WERI-Rb-1 (cell line): Measurements from ENCODE around the gene RAB1B.

Experiments used
- DNase-seq: peaks from one replicate; pipeline ENCODE4 v3.0.0-alpha.2; 2020
- H3K27ac ChIP-seq: fragments of 250-450 bp; sonication (Bioruptor Pico); 2 replicates; pipeline ENCODE4 v1.5.1; 2020; ENCODE audit warnings: mild to moderate bottlenecking, moderate library complexity
- H3K27me3 ChIP-seq: fragments of 250-450 bp; sonication (Bioruptor Pico); 2 replicates; pipeline ENCODE4 v1.5.1; 2021; ENCODE audit warnings: mild to moderate bottlenecking, low read depth, moderate library complexity; ENCODE audit not compliant: insufficient read depth, severe bottlenecking
- H3K36me3 ChIP-seq: fragments of 250-450 bp; sonication (Bioruptor Pico); 2 replicates; pipeline ENCODE4 v1.5.1; 2020; ENCODE audit warnings: mild to moderate bottlenecking, moderate library complexity
- H3K4me3 ChIP-seq: 2 replicates; pipeline ENCODE4 v1.5.1; 2011; ENCODE audit warnings: low read depth, mild to moderate bottlenecking, control low read depth, low read length
- H3K9me3 ChIP-seq: fragments of 250-450 bp; sonication (Bioruptor Pico); 2 replicates; pipeline ENCODE4 v1.5.1; 2021; ENCODE audit warnings: mild to moderate bottlenecking, moderate library complexity; ENCODE audit not compliant: severe bottlenecking
- TF ChIP-seq, protein P1 (sequence below): IDR thresholded peaks from 2 replicates; pipeline ENCODE4 v1.5.1; 2011; ENCODE audit warnings: low read depth, mild to moderate bottlenecking, control low read depth, inconsistent platforms, low read length

RAB1B gene

GRCh38 chr11:66221726-66222236 lies 46.7 kb upstream of the RAB1B start:
- DNase-seq = peak; percentile 74
- TF ChIP-seq, protein P1, sequence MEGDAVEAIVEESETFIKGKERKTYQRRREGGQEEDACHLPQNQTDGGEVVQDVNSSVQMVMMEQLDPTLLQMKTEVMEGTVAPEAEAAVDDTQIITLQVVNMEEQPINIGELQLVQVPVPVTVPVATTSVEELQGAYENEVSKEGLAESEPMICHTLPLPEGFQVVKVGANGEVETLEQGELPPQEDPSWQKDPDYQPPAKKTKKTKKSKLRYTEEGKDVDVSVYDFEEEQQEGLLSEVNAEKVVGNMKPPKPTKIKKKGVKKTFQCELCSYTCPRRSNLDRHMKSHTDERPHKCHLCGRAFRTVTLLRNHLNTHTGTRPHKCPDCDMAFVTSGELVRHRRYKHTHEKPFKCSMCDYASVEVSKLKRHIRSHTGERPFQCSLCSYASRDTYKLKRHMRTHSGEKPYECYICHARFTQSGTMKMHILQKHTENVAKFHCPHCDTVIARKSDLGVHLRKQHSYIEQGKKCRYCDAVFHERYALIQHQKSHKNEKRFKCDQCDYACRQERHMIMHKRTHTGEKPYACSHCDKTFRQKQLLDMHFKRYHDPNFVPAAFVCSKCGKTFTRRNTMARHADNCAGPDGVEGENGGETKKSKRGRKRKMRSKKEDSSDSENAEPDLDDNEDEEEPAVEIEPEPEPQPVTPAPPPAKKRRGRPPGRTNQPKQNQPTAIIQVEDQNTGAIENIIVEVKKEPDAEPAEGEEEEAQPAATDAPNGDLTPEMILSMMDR = 0 out of 2 replicates have a peak, but pooled peaks have one; percentile 7
- H3K27ac ChIP-seq = peak overlapping the region; percentile 73
- H3K27me3 ChIP-seq = no peaks in the 10 kb centered on the region
- H3K9me3 ChIP-seq = no peaks in the 10 kb centered on the region
- peaks cover 33% of the 10 kb centered on the region for H3K36me3 ChIP-seq
- H3K4me3 ChIP-seq = no peak overlapping the region

DNA sequence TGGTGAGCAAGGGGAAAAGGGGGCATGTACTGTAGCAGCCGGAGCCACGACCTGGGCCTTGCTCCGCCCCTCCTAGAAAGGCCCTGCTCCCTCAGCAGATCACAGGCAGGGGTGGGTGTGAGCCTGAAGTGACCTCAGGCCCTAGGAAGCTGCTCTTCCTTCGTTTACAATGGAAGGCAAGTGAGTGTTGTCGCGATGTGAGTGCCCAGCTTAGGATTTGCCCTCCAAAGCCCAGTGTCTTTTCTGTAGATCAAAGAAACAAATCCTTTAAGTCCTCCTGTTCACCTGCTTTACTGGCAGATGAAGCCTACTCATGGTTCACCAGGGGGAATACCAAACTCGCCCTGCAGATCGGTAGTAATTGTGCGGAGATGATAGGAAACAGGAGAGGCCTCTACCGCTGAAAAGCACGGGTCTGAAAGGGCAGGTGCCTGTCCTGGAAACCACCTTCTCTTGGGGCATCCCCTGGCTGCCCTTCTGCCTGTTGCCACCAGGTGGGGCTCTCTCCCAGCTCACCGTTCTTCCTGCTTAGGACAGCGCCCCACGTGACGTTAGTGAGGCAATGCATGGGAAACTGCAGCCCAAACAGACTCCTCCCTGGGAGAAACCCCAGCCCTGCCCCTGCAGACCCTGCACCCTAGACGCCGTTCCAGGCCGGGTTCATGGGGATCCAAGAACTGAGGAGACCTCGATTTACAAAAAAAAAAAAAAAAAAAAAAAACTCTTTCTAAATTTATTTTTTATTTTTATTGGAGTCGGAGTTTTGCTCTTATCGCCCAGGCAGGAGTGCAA lies 45.9 kb upstream of the RAB1B start:
- Histone ChIP-seq H3K27me3 (no peaks in the 10 kb centered on the region), H3K36me3 (peaks cover 26% of the 10 kb centered on the region), H3K27ac (peak overlapping the region; percentile 73), H3K4me3 (no peak overlapping the region), H3K9me3 (no peaks in the 10 kb centered on the region)
- peak; percentile 91 for DNase-seq
- TF ChIP-seq, protein P1 = peak; percentile 99

DNA sequence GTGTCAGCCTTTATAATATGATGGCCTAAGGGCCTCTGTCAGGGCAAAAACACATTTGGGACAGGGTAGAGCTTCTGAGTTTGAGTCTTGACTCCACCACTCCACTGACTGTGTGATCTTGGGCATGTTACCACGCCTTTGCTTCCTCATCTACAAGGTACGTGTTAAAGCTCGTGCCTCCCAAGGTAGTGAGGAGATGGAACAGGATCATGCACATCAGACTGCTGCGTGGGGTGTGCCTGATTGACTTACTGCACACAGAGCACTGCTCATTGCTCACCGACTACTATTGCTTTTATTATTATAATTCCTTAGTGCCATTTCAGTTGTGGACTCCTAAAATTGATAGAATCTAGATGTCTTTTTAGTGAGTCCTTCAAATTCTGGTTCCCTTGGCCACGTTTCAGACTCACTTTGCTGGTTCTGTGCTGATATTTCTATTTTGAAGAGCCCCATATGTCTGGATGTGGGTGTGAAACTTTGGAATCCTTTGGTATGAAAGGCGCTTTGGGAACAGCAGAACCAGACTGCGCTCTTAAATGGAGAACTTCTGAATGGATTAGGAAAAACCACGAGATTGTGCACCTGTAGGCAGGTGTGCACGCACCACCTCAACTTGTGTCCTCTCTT lies 44.1 kb upstream of the RAB1B start:
- TF ChIP-seq, protein P1 = no peak
- Histone ChIP-seq H3K4me3 (no peak overlapping the region), H3K36me3 (peaks cover 18% of the 10 kb centered on the region), H3K27me3 (no peaks in the 10 kb centered on the region), H3K27ac (no peak overlapping the region), H3K9me3 (no peaks in the 10 kb centered on the region)
- DNase-seq = no peak

GRCh38 chr11:66225066-66225465 lies 43.4 kb upstream of the RAB1B start:
- no peak overlapping the region for H3K4me3 ChIP-seq
- H3K27me3 ChIP-seq = no peaks in the 10 kb centered on the region
- TF ChIP-seq, protein P1 = no peak
- H3K9me3 ChIP-seq = no peaks in the 10 kb centered on the region
- H3K36me3 ChIP-seq = peaks cover 13% of the 10 kb centered on the region
- no peak for DNase-seq
- H3K27ac ChIP-seq = no peak overlapping the region

DNA sequence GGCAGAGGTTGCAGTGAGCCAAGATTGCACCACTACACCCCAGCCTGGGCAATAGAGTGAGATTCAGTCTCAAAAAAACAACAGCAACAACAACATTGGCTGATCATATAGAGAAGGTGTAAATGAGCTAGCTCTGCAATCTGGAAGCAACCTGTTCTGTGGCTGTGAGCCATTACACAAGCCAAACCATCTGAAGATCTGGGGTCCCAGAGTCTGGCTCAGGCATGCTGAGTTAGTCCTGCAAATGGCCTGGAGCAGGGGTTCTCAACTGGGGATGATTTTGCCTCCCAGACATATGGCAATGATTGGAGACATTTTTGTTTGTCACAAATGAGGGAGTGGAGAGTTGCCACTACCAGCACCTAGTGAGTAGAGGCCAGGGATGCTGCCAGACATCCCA lies 42.3 kb upstream of the RAB1B start:
- Histone ChIP-seq H3K27ac (no peak overlapping the region; the same call in 1 of the 2 replicates), H3K27me3 (no peaks in the 10 kb centered on the region), H3K4me3 (no peak overlapping the region), H3K9me3 (no peaks in the 10 kb centered on the region), H3K36me3 (peaks cover 14% of the 10 kb centered on the region)
- DNase-seq = no peak
- TF ChIP-seq, protein P1 = no peak
